GM06990 (cell line): Measurements from ENCODE around the gene HYDIN.
"Not testable (repeated sequence)": the region's sequence is repeated elsewhere in the genome, so short reads cannot be mapped to it uniquely, and the experiment has no call there.

Experiments
- DNase-seq: peaks from one replicate; pipeline ENCODE4 v3.0.0-alpha.2; 2011; ENCODE audit not compliant: insufficient read length; ENCODE audit errors: extremely low read depth
- H3K27me3 ChIP-seq: replicated peaks from 2 replicates; pipeline ENCODE4 v1.6.0; 2011; ENCODE audit warnings: low read length; ENCODE audit not compliant: control insufficient read depth, insufficient read depth
- H3K36me3 ChIP-seq: 2 replicates; pipeline ENCODE4 v1.5.1; 2011; ENCODE audit warnings: low read length; ENCODE audit not compliant: control insufficient read depth, insufficient read depth
- H3K4me3 ChIP-seq: replicated peaks from 2 replicates; pipeline ENCODE4 v1.5.1; 2011; ENCODE audit warnings: low read depth, mild to moderate bottlenecking, control low read depth, low read length
- TF ChIP-seq, protein P1 (sequence below): IDR thresholded peaks from 2 replicates; pipeline ENCODE4 v1.5.1; 2011; ENCODE audit warnings: low read length, control low read depth, mild to moderate bottlenecking, inconsistent platforms; ENCODE audit not compliant: insufficient read depth, poor library complexity, severe bottlenecking

The HYDIN gene

DNA sequence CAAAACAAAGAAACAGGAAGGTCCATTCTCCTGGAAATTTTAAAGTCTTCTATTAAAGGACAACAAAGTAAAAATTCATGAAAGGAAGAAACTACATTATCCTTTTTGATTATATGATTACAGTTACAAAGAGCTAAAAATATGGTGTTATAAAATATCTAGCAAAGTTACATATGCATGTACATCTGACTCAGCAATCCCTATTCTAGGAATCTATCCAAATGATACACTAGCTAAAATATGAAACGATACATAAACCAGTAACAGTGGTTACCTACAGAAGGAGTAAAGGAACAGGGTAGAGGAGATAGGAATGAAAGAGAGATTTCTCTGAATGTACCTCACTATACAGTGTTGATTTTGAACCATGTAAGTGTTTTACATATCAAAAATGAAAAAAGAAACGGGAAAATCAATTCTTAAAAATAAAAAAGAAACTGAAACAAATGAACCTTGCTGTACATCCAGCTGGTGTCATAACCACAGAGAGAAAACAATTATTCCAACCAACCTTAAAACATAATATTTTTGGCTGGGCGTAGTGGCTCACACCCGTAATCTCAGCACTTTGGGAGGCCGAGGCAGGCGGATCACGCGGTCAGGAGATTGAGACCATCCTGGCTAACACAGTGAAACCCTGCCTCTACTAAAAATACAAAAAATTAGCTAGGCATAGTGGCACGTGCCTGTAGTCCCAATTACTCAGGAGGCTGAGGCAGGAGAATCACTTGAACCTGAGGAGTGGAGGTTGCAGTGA, 41.4 kb downstream of the HYDIN start:
- H3K27me3 ChIP-seq = no peaks in the 10 kb centered on the region

DNA sequence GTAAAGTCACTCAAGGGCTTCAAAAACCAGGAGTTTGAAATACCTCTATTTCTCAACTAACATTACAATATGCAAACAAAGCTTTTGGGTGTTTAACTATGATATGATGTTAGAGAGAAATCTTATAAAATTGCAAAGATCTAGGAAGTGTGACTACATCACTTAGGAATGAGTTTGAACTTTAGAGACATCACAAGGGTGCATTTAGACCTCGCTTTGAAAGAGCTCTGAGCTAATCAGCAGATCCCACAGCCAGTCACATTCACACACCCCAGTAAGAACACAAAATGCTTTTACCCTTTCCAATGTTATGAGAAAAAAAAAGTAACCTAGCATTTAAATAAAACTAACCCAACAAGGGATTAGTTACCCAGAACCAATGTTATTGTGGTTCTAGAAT, 45.2 kb downstream of the HYDIN start:
- Histone ChIP-seq H3K36me3 (no peaks in the 10 kb centered on the region), H3K27me3 (no peaks in the 10 kb centered on the region), H3K4me3 (no peak overlapping the region)
- TF ChIP-seq, protein P1, sequence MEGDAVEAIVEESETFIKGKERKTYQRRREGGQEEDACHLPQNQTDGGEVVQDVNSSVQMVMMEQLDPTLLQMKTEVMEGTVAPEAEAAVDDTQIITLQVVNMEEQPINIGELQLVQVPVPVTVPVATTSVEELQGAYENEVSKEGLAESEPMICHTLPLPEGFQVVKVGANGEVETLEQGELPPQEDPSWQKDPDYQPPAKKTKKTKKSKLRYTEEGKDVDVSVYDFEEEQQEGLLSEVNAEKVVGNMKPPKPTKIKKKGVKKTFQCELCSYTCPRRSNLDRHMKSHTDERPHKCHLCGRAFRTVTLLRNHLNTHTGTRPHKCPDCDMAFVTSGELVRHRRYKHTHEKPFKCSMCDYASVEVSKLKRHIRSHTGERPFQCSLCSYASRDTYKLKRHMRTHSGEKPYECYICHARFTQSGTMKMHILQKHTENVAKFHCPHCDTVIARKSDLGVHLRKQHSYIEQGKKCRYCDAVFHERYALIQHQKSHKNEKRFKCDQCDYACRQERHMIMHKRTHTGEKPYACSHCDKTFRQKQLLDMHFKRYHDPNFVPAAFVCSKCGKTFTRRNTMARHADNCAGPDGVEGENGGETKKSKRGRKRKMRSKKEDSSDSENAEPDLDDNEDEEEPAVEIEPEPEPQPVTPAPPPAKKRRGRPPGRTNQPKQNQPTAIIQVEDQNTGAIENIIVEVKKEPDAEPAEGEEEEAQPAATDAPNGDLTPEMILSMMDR = no peak
- no peak for DNase-seq

More for the DNA sequence above, 41.4 kb downstream of the HYDIN start:
- DNase-seq = no peak
- TF ChIP-seq, protein P1 = no peak
- Histone ChIP-seq H3K36me3 (no peaks in the 10 kb centered on the region), H3K4me3 (no peak overlapping the region)

DNA sequence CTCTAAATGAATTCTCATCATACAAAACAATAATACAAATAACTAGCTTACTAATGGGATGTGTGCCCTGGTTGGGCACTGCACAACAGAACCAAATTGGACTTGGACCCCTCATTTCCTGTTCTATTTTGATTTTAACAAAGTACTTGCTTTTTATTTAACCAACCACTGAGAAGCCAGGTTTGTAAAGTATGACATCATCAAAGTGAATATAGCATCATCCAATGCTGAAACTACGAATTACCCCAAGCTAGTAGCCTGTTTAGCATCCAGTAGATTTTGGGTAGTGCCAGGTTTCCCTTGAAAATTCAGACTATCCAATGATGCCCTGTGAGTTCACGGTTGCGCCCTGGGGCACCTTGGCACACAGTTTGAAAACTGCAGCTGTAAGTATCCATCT, 51.0 kb downstream of the HYDIN start:
- no peaks in the 10 kb centered on the region for H3K27me3 ChIP-seq
- no peak overlapping the region for H3K4me3 ChIP-seq
- TF ChIP-seq, protein P1 = no peak
- no peaks in the 10 kb centered on the region for H3K36me3 ChIP-seq
- DNase-seq = no peak

DNA sequence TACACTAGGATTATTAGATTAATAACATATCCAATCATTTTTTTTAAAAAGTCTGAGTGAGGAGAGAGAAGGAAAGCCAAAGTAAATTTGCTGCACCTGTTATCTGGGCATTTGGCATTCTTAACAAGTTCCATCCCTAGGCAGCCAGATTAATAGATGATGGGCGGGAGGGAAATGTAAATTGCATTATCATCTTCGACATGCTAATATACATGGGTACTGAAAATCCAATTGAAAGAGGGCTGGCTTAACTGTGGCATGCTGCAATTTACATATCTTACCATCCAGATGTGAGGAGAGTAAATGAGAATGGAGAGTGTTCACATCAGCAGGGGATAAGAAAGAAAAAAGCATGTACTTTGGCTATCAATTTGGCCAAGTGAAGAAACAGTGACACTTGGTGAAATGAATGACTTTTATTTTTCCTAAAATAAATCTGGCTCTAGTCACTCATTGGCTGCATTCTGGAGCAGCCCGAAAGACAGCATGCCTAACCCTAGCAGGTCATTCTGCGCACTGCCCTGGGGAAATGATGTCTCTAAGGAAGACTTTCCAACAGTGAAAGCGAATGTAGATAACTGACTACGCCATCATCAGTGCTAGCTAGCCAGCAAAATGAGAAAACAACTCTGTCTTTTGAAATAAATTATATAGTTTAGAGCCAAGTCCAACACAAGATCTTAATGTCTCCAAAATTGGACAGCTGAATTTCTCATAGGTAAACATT, 57.9 kb downstream of the HYDIN start:
- no peaks in the 10 kb centered on the region for H3K36me3 ChIP-seq
- H3K4me3 ChIP-seq = no peak overlapping the region
- TF ChIP-seq, protein P1 = no peak
- no peak for DNase-seq
- H3K27me3 ChIP-seq = no peaks in the 10 kb centered on the region

DNA sequence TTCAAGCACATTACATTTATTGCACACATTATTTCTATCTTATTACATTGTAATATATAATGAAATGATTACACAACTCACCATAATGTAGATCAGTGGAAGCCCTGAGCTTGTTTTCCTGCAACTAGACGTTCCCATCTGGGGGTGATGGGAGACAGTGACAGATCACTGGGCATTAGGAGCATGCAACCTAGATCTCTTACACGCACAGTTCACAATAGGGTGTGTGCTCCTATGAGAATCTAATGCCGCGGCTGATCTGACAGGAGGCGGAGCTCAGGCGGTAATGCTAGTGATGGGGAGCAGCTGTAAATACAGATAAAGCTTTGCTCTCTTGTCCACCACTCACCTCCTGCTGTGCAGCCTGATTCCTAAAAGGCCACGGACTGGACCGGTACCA, 69.5 kb downstream of the HYDIN start:
- DNase-seq, H3K36me3 ChIP-seq, H3K4me3 ChIP-seq, H3K27me3 ChIP-seq: not testable (repeated sequence)

DNA sequence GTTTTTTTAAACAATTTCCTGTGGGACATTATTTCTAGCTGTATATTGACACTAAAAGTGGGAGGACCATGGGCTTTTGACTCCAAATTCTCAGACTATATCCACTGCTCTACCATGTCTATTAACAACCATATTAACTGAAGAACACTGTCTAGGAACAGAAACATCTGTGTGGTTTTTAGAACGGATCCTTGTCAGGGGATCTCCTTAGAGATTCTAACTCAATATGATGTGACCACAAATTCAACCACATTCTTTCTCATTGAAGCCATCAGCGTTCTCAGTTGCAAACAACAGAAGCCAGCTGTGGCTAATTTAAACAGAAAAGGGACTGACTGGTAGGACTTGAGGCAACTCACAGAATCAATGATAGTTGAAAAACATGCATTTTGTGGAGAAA, 73.2 kb downstream of the HYDIN start:
- H3K36me3 ChIP-seq, H3K4me3 ChIP-seq, DNase-seq, H3K27me3 ChIP-seq: not testable (repeated sequence)

DNA sequence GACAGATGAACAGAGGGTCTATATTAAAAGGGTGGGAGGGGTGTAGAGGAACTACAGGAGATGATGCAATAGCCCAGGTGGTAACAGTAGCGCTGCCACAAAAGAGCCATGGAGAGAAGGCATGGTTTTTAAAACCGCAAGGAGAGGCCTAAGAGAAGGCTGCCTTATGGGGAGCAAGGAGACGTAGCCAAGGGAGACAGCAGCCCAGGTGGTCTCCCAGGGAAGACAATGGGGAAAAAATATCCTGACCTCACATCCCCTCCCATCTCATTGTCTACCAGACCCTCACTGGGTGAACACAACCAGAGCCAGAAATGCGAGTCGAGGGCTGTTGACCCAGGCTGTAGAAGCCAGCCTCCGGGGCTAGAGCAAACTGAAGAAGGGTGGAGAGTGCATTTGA, 77.2 kb downstream of the HYDIN start:
- H3K4me3 ChIP-seq, DNase-seq, H3K27me3 ChIP-seq, H3K36me3 ChIP-seq: not testable (repeated sequence)

DNA sequence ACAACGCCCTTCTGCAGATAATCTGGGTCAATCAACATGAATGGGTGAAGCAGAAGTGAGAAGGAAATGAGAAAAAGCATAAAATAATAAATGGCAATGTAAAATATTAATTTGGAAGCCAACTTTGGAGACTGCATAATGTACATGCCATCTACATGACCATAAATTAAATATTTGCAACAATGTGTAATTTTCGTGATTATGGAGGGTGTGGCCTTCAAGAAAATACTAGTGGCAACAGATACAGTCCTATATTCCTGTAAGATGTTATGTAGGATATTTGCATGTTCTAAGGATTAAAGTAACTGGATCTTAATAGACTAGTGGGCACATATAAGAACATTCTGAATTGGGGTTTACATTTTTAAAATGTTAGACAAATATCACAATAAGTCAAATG, 78.9 kb downstream of the HYDIN start:
- not testable (repeated sequence) for H3K36me3 ChIP-seq, H3K27me3 ChIP-seq, DNase-seq, H3K4me3 ChIP-seq

DNA sequence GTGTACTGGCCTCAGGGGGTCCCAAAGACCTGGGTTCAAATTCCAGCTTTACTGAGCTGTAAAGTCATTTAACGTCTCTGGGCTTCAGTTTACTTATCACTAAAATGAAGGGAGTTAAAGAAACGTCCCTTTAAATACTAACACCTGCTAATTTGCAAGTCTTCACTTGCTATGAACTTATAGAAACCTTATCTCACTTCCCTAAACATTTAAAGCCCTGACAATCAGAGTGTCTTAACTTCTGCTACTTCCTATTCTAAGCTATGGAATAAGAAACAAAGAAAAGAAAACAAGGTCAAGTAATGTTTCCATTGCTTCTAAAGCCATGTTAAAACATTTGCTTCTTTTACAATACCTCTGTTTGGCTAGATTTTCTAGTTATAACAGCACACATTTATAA, 87.3 kb downstream of the HYDIN start:
- not testable (repeated sequence) for H3K36me3 ChIP-seq, H3K27me3 ChIP-seq, H3K4me3 ChIP-seq, DNase-seq

DNA sequence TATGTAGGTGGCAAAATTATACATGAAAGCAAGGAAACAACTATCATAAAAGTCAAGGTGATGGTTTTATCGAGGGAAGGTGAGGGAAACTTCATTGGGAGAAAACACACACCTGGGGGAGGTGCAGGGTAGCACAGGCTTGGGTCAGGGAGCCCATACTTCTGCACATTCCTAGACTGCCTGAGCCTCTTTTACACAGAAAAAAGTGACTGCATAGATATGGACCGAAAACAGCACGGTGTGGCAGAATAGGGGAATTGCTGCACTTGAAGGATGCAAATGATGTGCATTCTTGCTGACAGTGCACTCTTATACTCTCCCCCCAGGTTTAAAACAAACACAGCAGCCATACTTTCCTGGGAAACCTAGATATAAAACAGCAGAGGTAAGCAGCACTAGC, 120.0 kb downstream of the HYDIN start:
- H3K36me3 ChIP-seq, DNase-seq, H3K27me3 ChIP-seq, H3K4me3 ChIP-seq: not testable (repeated sequence)
